HepG2 (cell line): ENCODE data around the gene KDM6B. TPM values are rescaled to one million over a fixed set of nuclear protein-coding genes. Genes with fewer than 3 reads are reported as not detected.

Experiments used
- EP300 ChIP-seq, 3 experiments: sonication (generic) in 1 of 3; formaldehyde crosslinking in 1 of 3; IDR thresholded peaks; 2 replicates each; pipeline versions ENCODE4 v1.5.1 to v1.6.1; 2011 to 2020; ENCODE audit warnings: low read depth in 2 of 3, low read length in 2 of 3, borderline replicate concordance in 1 of 3, improper control_type of control experiment in 1 of 3, mild to moderate bottlenecking in 1 of 3, missing genetic modification reagents in 1 of 3, moderate library complexity in 1 of 3
- FOSL1 ChIP-seq: sonication (generic); formaldehyde crosslinking; IDR thresholded peaks from 2 replicates; pipeline ENCODE4 v1.9.0; 2021; ENCODE audit warnings: missing genetic modification reagents, borderline replicate concordance
- FOXC1 ChIP-seq: sonication (generic); formaldehyde crosslinking; IDR thresholded peaks from 2 replicates; pipeline ENCODE4 v1.8.0; 2022; ENCODE audit warnings: mild to moderate bottlenecking, missing genetic modification reagents, borderline replicate concordance
- GABPA ChIP-seq, 2 experiments: IDR thresholded peaks; 2 replicates each; pipeline ENCODE4 v1.6.1; 2011 to 2016; ENCODE audit warnings: low read depth in 2 of 2, low read length in 1 of 2, missing biosample characterization in 1 of 2, missing genetic modification characterization in 1 of 2
- HNRNPK ChIP-seq: fragments of 200-400 bp; formaldehyde crosslinking; IDR thresholded peaks from 2 replicates; pipeline ENCODE4 v1.6.1; 2018; ENCODE audit warnings: low read length, low read depth, moderate library complexity, mild to moderate bottlenecking; ENCODE audit not compliant: poor library complexity, severe bottlenecking
- KLF6 ChIP-seq: IDR thresholded peaks from 2 replicates; pipeline ENCODE4 v1.8.0; 2016; ENCODE audit warnings: missing biosample characterization, missing genetic modification reagents
- PRPF4 ChIP-seq: fragments of 200-400 bp; formaldehyde crosslinking; IDR thresholded peaks from 2 replicates; pipeline ENCODE4 v1.6.1; 2016; ENCODE audit warnings: low read length, low read depth; ENCODE audit not compliant: poor library complexity, severe bottlenecking
- SOX6 ChIP-seq, 2 experiments: fragments of 450-650 bp in 1 of 2; sonication (generic) in 1 of 2; formaldehyde crosslinking in 1 of 2; IDR thresholded peaks; 2 replicates each; pipeline versions ENCODE4 v1.4.0 to v1.6.1; 2017 to 2020; ENCODE audit warnings: antibody characterized with exemption in 1 of 2, mild to moderate bottlenecking in 1 of 2, missing genetic modification reagents in 1 of 2
- ZNF619 ChIP-seq: sonication (generic); formaldehyde crosslinking; IDR thresholded peaks from 2 replicates; pipeline ENCODE4 v1.4.0; 2020; ENCODE audit warnings: mild to moderate bottlenecking, missing genetic modification reagents
- ZNF737 ChIP-seq: sonication (generic); formaldehyde crosslinking; IDR thresholded peaks from 2 replicates; pipeline ENCODE4 v1.5.0; 2020; ENCODE audit warnings: missing genetic modification reagents, mild to moderate bottlenecking, borderline replicate concordance
- ZNF772 ChIP-seq: sonication (generic); formaldehyde crosslinking; IDR thresholded peaks from 2 replicates; pipeline ENCODE4 v1.5.0; 2020; ENCODE audit warnings: mild to moderate bottlenecking, missing genetic modification reagents
- polyA plus RNA-seq, 8 experiments: library from polyadenylated mRNA; depleted of rRNA in 3 of 8; stranded (reverse) in 7 of 8; unstranded in 1 of 8; fragments of >200 nt; fragmentation: Illumina TruSeq in 4 of 8; extraction: Trizol in 4 of 8; gene quantifications; 2 replicates each; pipeline versions ENCODE4 v1.2.1 to v1.2.3, GENCODE V29; 2011 to 2016; ENCODE audit warnings: low read depth in 4 of 8, missing spikeins in 1 of 8, mixed read lengths in 1 of 8; ENCODE audit not compliant: insufficient read depth in 1 of 8
- total RNA-seq, 5 experiments: library from RNA; depleted of rRNA; stranded (reverse); fragments of >200 nt; fragmentation: Illumina TruSeq; extraction: Trizol; gene quantifications; 2 replicates each; pipeline ENCODE4 v1.2.3, GENCODE V29; 2016; ENCODE audit warnings: low read depth in 1 of 5
- TF ChIP-seq, protein P1 (sequence below): sonication (generic); formaldehyde crosslinking; IDR thresholded peaks from 2 replicates; pipeline ENCODE4 v1.8.0; 2022; ENCODE audit warnings: missing genetic modification reagents, mild to moderate bottlenecking, moderate library complexity, borderline replicate concordance
- TF ChIP-seq, protein P2 (sequence below): sonication (generic); formaldehyde crosslinking; IDR thresholded peaks from 2 replicates; pipeline ENCODE4 v1.9.0; 2022; ENCODE audit warnings: missing genetic modification reagents, mild to moderate bottlenecking, borderline replicate concordance
- TF ChIP-seq, protein P3 (sequence below): sonication (generic); formaldehyde crosslinking; IDR thresholded peaks from 2 replicates; pipeline ENCODE4 v1.4.0; 2020; ENCODE audit warnings: low read depth, missing genetic modification reagents
- TF ChIP-seq, protein P4 (sequence below): sonication (generic); formaldehyde crosslinking; IDR thresholded peaks from 2 replicates; pipeline ENCODE4 v1.4.0; 2020; ENCODE audit warnings: mild to moderate bottlenecking, low read depth, missing genetic modification reagents

The KDM6B gene
- total and polyA plus RNA-seq, 2 of the 13 experiments (the other 11 are each of a cell fraction or from before 2014, with no cell fraction given), result 1.3 to 2.1 TPM

DNA sequence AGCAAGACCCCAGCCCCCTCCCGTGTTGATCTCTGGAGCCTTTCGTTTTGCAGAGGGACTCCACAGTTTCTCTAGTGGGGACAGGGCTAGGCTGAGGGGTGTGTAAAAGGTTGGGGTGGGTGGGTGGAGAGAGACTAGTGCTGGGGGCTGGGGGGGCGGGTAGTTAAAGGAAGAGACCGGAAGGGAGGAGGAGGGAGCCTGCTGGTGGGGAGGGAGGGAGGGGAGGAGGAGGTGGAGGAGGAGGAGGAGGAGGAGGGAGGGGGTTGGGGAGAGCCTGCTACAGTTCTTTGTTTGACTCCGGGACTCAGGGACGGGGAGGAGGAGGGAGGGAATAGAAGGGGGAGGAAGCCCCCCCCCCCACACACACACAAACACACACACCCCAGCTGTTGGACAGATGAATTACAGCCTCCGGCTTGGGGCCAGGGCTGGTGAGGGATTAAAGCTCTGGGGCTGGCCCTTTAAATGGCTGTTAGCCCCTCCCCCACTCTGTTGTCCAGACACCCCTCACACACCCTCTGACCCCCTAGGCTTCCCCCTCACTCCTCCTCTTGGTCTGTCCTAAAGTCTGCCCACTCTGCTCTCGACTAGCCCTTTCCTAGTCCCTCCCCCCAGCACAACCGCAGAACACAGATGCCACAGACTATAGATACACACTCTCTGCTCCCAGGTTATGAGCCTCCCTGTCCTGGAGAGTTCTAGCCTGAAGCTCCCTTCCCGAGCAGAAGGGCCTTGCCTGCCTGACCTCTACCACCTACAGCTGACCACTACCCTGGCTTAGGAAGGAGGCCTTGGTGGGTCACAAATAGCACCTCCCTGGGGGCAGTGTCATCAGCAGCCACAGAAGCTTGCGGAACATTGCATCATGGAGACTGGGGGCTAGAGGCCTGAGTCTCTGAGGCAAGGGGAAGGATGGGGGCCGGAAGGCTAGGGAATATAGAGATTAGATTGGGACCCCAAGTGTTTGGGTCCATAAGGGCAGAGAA is 4.4 kb downstream of the KDM6B start (continued):
- TF ChIP-seq, protein P1, sequence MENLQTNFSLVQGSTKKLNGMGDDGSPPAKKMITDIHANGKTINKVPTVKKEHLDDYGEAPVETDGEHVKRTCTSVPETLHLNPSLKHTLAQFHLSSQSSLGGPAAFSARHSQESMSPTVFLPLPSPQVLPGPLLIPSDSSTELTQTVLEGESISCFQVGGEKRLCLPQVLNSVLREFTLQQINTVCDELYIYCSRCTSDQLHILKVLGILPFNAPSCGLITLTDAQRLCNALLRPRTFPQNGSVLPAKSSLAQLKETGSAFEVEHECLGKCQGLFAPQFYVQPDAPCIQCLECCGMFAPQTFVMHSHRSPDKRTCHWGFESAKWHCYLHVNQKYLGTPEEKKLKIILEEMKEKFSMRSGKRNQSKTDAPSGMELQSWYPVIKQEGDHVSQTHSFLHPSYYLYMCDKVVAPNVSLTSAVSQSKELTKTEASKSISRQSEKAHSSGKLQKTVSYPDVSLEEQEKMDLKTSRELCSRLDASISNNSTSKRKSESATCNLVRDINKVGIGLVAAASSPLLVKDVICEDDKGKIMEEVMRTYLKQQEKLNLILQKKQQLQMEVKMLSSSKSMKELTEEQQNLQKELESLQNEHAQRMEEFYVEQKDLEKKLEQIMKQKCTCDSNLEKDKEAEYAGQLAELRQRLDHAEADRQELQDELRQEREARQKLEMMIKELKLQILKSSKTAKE (CRISPR knock-in tag), result peak; percentile 53; the same call in 1 of the 2 replicates
- no peak for TF ChIP-seq SOX6 (IDR thresholded peaks at IDR 0.05)
- peak; percentile 54 for TF ChIP-seq SOX6 (CRISPR knock-in tag; IDR thresholded peaks at IDR 0.05)
- TF ChIP-seq, protein P2, sequence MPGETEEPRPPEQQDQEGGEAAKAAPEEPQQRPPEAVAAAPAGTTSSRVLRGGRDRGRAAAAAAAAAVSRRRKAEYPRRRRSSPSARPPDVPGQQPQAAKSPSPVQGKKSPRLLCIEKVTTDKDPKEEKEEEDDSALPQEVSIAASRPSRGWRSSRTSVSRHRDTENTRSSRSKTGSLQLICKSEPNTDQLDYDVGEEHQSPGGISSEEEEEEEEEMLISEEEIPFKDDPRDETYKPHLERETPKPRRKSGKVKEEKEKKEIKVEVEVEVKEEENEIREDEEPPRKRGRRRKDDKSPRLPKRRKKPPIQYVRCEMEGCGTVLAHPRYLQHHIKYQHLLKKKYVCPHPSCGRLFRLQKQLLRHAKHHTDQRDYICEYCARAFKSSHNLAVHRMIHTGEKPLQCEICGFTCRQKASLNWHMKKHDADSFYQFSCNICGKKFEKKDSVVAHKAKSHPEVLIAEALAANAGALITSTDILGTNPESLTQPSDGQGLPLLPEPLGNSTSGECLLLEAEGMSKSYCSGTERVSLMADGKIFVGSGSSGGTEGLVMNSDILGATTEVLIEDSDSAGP (CRISPR knock-in tag), result peak; percentile 98
- TF ChIP-seq HNRNPK, result peak; percentile 71
- TF ChIP-seq ZNF772, result no peak
- TF ChIP-seq, protein P3, sequence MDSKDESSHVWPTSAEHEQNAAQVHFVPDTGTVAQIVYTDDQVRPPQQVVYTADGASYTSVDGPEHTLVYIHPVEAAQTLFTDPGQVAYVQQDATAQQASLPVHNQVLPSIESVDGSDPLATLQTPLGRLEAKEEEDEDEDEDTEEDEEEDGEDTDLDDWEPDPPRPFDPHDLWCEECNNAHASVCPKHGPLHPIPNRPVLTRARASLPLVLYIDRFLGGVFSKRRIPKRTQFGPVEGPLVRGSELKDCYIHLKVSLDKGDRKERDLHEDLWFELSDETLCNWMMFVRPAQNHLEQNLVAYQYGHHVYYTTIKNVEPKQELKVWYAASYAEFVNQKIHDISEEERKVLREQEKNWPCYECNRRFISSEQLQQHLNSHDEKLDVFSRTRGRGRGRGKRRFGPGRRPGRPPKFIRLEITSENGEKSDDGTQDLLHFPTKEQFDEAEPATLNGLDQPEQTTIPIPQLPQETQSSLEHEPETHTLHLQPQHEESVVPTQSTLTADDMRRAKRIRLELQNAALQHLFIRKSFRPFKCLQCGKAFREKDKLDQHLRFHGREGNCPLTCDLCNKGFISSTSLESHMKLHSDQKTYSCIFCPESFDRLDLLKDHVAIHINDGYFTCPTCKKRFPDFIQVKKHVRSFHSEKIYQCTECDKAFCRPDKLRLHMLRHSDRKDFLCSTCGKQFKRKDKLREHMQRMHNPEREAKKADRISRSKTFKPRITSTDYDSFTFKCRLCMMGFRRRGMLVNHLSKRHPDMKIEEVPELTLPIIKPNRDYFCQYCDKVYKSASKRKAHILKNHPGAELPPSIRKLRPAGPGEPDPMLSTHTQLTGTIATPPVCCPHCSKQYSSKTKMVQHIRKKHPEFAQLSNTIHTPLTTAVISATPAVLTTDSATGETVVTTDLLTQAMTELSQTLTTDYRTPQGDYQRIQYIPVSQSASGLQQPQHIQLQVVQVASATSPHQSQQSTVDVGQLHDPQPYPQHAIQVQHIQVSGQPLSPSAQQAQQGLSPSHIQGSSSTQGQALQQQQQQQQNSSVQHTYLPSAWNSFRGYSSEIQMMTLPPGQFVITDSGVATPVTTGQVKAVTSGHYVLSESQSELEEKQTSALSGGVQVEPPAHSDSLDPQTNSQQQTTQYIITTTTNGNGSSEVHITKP (CRISPR knock-in tag), result peak; percentile 72
- no peak for TF ChIP-seq GABPA (IDR thresholded peaks at IDR 0.05; ENCODE audit: low read depth, low read length)
- TF ChIP-seq GABPA (CRISPR knock-in tag; IDR thresholded peaks at IDR 0.05; ENCODE audit: low read depth), result peak; percentile 26; the same call in 1 of the 2 replicates
- TF ChIP-seq KLF6 (CRISPR knock-in tag), result 0 out of 2 replicates have a peak, but pooled peaks have one; percentile 35
- 0 out of 2 replicates have a peak, but pooled peaks have one; percentile 14 for TF ChIP-seq FOXC1 (CRISPR knock-in tag)
- no peak for TF ChIP-seq FOSL1 (CRISPR knock-in tag)
- TF ChIP-seq PRPF4, result peak; percentile 39
- TF ChIP-seq ZNF737 (CRISPR knock-in tag), result no peak
- no peak for TF ChIP-seq EP300 (IDR thresholded peaks at IDR 0.05; ENCODE audit: low read depth in 2 of 2, low read length in 2 of 2)
- TF ChIP-seq EP300 (CRISPR knock-in tag; IDR thresholded peaks at IDR 0.05; ENCODE audit: borderline replicate concordance), result peak; percentile 79
- peak; percentile 64; the same call in 1 of the 2 replicates for TF ChIP-seq ZNF619 (CRISPR knock-in tag)
- TF ChIP-seq, protein P4, sequence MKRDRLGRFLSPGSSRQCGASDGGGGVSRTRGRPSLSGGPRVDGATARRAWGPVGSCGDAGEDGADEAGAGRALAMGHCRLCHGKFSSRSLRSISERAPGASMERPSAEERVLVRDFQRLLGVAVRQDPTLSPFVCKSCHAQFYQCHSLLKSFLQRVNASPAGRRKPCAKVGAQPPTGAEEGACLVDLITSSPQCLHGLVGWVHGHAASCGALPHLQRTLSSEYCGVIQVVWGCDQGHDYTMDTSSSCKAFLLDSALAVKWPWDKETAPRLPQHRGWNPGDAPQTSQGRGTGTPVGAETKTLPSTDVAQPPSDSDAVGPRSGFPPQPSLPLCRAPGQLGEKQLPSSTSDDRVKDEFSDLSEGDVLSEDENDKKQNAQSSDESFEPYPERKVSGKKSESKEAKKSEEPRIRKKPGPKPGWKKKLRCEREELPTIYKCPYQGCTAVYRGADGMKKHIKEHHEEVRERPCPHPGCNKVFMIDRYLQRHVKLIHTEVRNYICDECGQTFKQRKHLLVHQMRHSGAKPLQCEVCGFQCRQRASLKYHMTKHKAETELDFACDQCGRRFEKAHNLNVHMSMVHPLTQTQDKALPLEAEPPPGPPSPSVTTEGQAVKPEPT (CRISPR knock-in tag), result no peak
